GM21360 (cell line): ENCODE measurements around the gene SNCG.
"Not testable (repeated sequence)": the region's sequence is repeated elsewhere in the genome, so short reads cannot be mapped to it uniquely, and the experiment has no call there.

ENCODE experiments used
- ATAC-seq: cut with Tn5 transposase; IDR thresholded peaks from one replicate; pipeline ENCODE4 v1.9.1; 2021; ENCODE audit warnings: mild to moderate bottlenecking, moderate library complexity; ENCODE audit not compliant: unreplicated experiment

The SNCG gene

DNA sequence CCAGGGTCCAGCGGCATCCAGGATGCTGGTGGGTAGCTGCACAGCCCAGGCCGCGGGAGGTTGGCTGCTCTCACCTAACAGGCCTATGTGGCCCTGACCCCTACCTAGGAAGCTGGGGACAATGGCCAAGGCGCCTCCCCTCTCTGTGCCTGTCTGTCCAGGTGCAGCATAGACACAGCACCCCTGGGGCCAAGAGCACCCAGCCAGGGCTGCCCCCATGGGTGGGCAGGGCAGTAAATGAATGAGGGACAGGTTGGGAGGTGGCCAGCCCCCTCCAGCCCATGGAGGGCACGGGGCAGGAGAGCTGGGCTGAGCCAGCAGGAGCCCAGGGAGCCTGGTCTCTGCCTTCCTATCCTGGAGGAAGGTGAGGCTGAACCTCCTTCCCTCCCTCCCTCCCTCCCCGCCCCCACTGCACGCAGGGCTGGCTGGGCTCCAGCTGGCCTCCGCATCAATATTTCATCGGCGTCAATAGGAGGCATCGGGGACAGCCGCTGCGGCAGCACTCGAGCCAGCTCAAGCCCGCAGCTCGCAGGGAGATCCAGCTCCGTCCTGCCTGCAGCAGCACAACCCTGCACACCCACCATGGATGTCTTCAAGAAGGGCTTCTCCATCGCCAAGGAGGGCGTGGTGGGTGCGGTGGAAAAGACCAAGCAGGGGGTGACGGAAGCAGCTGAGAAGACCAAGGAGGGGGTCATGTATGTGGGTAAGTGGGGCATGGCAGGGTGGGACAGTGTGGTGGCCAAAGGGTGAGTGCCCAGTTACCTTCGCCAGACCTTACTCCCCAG, at the start of gene SNCG:
TSS of gene SNCG (plus strand) at position 484 of the 785 bp plus-strand sequence. CDS start at position 583, 99 bp downstream.
- no peak for ATAC-seq

DNA sequence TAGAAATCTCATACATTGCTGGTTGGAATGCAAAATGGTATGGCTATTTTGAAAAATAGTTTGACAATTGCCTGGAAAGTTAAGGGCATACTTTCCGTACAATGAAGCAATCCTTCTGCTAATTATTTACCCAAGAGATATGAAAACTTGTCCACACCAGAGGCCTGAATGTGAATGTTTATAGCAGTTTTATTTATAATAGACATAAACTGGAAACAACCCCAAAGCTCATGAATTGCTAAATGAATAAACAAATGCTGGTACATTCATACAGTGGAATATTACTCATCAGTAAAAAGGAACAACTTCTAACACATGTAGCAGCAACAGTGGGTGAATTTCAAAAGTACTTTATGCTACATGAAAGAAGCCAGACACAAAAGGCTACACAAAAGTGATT, 43.7 kb upstream of the SNCG start:
- ATAC-seq, result no peak

DNA sequence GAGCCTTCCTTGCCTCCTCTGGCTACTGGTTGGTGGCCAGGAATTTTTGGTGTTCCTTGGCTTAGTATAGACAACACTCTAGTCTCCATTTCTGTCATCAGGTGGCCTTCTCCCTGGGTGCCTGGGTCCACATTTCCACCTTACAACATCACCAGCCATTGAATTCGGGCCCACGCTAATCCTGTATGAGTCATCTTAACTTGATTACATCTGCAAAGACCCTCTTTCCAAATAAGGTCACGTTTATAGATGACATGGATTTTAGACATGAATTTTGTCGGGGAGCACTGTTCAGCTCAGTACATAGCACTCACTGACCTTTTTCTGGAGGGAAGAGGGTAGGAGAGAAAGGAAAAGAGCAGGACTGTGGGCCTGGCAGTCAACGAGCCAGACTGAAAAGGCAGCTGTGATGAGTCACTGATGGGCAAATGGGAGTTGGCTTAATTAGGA, 40.4 kb upstream of the SNCG start:
- ATAC-seq, result no peak

DNA sequence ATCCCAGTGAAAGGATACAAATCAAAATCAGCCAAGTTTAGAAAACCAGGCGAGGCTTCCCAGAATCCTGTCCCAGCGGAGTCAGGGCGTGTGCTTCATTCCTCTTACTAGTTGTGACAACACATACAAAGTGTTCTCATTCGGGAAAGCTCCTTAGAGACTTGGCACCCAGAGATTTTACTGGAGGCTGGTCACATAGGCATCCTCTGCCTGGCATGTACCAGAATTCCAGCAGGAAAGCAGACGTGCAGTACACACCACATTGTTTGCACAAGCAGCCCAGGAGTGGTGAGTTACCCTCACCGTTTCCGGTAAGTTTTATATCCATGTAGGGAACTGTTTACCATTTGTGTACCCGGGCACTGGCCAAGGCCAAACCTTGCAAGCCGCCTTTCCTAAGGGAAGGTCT, 35.8 kb upstream of the SNCG start:
- no peak for ATAC-seq

DNA sequence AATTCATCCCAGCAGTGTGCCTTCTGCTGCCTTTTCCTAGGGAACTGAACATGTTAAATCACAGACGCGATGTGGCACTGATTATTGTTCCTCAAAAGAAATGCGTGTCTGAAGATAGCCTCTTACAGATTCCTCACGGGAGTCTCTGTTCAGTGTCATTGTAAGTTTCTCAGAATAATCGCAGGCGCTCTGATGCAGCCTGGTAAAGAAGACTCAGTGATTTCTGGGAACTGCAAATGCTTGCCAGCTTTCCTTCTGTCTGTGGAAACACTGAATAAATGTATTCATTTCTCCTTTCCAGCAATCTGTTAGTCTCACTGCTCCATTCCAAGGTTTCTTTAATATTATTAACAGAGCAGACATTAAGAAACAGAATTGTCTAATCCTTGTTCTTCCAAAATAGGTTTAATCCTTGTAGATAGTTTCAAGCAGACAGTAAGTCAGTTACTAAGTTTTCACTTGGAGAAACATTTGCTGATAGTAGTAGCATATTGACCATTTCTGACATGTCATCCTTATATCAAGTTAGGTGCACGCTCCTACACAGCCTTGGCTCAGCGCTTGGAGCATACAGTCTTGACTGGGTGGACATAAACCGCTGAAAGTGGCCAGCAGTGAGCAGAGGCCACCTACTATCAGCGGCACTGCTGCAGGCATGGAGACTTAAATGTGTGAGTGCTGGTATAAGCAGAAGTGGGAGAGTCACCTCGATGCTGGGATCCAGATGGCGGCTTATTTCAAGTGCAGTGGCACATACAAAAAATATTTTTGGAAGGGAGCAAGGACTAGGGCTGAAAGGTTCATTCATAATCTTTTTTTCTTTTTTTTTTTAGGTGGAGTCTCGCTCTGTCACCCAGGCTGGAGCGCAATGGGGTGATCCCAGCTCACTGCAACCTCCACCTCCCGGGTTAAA, 28.7 kb upstream of the SNCG start:
- no peak for ATAC-seq

DNA sequence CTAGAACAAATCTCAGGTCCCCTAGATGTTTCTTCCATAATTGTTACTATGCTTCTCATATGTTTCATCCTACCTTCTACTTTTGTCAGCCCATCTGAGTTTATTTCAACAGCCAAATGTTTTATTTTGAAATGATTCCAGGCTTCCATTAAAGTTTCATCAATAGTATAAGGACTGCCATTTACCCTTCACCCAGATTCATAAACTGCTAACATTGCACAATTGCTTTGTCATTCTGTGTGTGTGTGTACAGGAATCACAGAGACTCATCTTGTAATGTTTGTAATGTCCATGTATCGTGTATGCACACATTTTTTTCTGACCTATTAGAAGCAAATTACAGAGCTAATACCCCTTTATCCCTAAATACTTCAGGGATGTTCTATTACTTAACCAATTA, 26.5 kb upstream of the SNCG start:
- ATAC-seq, result no peak

DNA sequence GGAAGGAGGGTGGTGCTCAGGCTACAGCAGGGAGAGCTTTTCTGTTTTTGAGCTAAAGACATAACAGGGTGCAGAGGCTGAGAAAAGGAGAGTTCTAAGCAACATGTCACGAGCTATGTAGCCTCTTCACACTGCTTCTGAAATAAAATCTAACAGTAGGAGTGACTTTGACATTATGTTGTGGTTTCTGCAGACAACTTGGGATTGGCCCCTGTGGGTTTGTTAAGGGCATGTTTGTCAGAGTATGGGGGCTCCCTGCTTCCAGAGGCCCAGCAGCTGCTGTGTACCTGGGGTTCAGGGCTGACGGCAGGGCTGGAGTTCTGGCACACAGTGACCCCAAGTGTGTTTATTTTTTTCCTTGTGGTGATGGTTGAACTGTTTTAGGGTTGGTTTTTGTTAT, 25.7 kb upstream of the SNCG start:
- ATAC-seq, result no peak

DNA sequence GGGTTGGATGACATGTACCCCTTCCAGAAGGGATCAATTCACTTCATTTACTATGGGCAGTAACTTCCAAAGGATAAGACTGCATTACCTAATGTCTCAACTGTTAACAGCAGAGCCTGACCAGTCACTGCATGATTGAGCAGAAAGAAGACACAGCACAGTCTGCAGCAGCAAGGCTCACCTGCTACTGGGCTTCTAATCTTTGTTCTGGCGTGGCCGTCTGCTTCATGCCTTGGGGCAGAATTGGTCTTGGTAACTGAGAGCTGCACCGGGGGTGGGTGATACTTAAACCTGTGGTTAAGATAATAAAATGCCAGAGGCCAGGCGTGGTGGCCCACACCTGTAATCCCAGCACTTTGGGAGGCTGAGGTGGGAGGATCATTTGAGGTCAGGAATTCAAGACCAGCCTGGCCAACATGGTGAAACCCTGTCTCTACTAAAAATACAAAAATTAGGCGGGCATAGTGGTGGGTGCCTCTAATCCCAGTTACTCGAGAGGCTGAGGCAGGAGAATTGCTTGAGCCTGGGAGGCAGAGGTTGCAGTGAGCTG, 24.2 kb upstream of the SNCG start:
- not testable (repeated sequence) for ATAC-seq

DNA sequence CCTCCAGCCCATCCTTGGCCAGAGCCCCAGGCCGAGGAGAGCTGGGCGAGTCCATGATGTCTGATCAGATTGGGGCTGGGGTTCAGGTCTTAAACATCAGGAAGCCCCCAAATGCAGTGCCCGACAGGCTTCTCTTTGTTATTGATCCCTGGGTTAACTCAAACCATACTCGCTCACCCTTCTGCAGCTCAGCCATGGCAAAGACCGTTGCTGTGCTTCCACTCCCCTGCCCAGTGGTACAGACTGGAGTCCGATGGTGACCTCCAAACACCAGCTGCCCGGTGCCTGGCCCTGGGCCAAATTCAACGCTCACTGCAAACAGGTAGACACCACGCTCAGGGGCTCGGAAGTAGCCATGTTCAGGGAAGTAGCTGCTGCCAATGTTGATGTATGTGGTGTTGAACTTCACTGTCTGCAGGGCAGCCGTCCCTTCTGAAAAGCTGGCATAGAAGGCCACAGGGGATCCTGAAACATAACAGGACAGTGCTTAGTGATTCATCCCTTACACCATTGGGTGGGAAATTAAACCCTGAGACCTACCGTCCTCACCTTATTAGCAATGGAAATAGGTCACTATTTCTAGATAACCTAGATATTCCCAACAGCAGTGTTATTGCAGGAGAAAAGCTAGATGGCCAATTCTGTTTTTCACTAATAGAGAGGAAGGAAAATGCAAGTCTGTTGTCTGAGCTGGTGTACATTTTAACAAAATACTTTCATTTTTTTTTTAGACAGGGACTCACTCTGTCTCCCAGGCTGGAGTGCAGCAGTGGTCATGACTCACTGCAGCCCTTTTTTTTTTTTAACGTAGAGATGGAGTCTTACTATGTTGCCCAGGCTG, 21.5 kb upstream of the SNCG start:
- no peak for ATAC-seq

DNA sequence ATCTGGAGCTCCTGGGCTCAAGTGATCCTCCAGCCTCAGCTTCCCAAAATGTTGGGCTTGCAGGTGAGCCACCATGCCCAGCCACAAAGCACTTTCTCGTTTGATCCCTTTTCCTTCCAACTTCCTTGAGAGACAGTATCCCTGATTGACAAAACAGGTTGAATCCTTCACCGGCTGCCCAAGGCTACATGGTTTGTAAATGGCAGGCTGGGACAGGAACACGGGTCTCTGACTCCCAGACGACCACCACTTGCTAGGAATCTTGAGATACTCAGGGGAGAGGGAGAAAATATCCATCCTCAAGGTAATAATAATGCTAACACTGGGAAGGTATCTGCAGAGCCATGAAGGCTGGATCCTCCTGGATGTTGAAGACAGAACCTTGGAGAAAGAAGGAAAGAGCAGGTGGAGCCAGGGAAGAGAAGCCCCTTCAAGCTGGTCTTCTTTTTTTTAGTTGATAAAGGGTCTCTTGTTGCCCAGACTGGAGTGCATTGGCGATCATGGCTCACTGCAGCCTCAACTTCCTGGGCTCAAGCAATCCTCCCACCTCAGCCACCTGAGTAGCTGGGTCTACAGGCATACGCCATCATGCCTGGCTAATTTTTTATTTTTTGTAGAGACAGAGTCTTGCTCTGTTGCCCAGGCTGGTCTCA, 20.8 kb upstream of the SNCG start:
- no peak for ATAC-seq

DNA sequence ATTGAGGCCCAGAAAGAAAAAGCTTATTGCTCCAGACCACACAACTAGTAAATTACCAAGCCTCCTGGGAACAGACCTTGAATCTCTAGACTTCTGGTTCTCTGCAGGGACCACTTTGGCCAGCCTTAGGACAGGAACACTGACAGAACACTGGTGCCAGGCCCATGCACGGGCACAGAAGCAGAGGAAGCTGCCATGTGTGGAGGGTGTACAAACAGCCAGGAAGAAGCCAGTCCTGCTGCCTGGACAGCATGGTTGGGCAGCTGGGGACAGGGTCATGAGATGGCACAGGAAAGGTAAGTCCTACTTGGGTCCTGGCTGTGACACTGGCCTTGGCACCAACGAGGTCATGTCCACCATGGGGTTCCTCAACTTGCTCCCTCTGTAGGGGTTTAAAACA, 20.1 kb upstream of the SNCG start:
- no peak for ATAC-seq

DNA sequence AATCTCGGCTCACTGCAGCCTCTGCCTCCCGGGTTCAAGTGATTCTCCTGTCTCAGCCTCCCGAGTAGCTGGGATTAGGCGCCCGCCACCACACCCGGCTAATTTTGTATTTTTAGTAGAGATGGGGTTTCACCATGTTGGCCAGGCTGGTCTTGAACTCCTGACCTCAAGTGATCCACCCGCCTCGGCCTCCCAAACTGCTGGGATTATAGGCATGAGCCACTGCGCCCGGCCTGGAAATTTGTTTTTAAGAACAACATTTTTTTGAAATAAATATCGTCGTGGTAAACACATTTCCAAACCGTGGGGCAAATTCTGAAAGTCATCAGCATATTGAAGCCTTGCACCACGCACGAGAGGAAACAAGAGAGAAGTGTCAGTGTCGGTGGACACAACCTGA, 18.3 kb upstream of the SNCG start:
- ATAC-seq, result not testable (repeated sequence)

DNA sequence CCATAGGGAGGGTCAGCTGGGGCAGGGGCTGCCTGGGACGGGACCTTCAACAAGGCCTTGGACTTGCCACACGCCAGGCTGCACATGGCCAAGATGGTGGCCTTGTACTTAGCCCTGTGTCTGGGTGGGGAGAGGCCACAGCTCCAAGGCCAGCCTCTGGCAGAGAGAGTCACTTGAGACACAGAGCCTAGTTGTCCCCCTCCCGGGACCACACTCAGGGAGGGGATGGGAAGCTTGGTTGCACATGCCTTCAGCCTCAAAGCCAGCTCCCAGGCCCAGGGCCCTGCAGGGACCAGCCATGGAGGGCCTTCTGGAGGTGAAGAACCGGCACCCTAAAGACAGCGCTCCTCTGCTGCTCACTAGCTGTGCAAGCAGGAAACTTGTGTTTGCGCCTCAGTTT, 17.7 kb upstream of the SNCG start:
- no peak for ATAC-seq

DNA sequence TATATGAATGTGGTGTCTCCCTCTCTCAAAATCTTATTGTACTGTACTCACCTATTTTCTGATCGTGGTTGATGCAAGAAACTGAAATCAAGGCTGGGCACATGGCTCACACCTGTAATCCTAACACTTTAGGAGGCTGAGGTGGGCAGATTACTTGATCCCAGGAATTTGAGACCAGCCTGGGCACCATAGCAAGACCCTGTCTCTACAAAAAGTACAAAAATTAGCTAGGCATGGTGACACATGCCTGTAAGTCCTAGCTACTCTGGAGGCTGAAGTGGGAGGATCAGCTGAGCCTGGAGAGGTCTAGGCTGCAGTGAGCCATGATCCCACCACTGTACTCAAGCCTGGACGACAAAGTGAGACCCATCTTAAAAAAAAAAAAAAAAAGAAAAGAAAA, 17.0 kb upstream of the SNCG start:
- no peak for ATAC-seq

DNA sequence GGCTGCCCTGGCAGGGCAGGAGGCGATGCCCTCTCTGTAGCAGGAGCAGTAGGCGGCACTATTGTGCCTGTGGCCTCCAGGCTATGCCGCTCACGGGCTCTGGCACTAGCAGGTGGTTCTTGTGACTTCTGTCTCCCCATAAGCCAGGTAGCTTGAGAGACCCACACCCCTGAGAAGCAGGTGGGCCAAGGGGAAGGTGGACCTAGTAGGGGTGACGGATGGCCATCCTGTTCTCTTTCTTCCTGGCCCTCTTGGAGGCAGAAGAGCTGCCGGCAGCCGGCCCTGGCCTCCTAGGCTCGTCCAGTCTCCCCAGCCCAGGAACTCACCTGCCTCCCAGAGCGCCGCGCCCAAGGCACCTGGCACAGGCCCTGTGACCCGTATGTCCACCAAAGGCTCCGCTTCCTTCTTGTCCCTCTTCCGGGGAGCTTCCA, 16.4 kb upstream of the SNCG start:
- no peak for ATAC-seq

DNA sequence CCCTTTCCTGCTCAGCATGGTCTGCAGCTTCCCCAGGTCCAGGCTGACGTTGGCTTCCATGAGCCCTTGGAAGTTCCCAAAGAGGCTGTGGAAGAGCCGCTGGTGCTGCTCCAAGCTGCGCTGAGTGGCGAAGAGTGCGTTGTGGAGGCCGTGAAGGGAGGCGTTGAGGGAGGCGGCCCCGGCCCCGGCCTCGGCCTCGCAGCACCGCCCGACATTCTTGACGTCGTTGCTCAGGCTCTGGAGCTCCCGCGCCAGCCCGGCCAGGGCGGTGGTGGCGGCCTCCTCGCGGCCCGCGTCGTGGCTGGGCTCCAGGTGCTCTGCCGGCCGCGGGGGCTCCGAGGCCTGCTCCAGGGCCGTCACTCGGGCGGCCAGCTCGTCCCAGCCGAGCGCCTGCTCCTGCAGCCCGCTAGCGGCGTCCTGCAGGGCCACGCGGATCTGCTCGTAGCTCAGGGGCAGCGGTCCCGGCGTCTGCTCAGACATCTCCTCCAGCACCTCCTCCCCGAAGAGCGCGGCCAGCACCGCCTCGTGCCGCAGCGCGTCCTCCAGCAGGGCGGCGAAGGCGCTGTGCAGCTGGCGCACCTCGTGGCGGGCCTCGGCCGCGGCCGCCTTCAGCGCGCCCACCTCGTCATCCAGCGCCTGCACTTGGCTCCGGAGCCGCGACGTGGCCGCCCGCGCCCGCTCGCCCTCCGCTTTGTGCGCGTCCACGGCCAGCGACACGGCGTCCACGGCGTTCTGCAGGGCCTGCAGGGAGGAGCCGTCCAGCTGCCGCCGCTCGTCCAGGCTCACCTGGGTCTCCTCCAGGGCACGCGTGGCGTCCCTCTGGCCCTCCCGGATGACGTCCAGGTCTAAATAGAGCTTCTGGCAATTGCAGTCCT, 15.7 kb upstream of the SNCG start:
- no peak for ATAC-seq

DNA sequence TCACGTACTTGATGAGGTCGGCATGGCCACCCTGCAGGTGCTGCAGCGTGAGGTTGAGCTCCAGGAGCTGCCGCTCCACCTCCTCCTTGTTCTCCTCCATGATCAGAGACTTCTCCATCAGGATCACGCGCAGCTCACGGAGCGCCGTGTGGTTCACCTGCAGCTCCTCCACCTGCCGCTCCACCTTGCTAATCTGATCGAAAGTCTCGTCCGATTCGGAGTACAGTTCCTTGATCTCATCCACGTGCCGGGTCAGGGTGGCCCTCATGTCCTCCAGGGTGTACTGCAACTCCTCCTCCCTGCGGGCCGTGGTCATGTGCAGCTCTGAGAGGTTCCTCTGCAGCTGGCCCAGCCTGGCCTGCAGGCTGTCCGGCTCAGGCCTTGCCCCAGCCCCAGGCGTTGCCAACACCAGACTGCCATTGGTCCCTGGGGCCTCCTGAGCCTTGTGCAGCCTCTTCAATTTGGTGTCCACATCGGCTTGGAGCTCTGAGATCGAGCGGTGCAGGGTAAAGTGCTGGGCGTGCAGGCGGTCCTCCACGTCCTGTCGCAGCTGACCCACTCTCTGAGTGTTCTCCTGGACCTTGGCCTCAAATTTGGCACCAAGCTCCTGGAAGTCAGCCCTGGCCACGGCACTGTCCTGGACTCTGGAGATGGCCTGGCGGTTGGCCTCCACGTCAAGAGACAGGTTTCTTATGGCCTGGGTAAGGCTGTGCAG, 14.9 kb upstream of the SNCG start:
- ATAC-seq, result no peak

DNA sequence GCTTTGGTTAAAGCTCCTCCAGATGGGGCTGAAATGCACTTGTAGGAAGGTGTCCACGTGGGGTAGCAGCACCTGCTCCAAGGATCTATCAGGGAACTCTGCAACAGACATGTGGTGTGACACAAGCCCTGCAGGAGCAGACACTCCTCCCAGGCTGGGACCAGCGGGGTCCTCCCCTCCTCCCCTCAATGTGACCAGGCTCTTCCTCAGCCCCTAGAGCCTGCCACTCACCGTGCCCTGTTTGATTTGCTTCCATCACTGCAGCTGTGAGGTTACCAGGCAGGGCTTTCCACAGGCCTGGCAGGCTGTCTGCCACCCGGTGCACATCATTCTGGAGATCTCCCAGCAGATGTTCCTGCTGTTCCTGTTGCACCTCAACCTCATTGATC, 14.4 kb upstream of the SNCG start:
- ATAC-seq, result no peak

DNA sequence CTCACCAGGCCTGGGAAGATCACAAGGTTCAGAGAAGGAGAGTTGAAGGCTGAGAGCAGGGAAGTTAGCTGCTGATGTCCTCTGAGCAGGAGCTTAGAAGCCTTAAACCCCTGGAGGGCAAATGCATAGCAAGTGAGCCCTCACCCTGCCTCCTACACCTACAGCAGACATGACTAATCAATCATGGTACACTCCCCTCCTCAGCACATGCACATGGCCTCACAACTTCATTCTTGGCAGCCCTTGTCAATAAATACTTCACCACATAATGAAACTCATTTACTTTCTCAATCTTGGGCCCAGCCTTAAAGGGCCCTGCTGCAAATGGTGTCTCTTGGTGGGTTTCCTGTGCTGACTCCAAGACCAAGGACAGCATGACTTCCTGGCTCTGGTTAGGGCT, 13.9 kb upstream of the SNCG start:
- no peak for ATAC-seq
